Hepatocyte (in vitro differentiated cells): ENCODE data around the gene EMC1. TPM values are rescaled to one million over a fixed set of nuclear protein-coding genes. Genes with fewer than 3 reads are reported as not detected.
"Not testable (repeated sequence)": the region's sequence is repeated elsewhere in the genome, so short reads cannot be mapped to it uniquely, and the experiment has no call there.

Experiments used
- DNase-seq: peaks from one replicate; pipeline ENCODE4 v3.0.0-alpha.2; 2016; ENCODE audit warnings: low spot score
- H2AFZ ChIP-seq: fragments of 200-600 bp; sonication (generic); 2 replicates; pipeline ENCODE4 v1.6.0; 2016; ENCODE audit warnings: antibody characterized with exemption, mild to moderate bottlenecking
- H3K27ac ChIP-seq: fragments of 200-600 bp; sonication (generic); 2 replicates; pipeline ENCODE4 v1.5.1; 2016; ENCODE audit warnings: mild to moderate bottlenecking
- H3K27me3 ChIP-seq: fragments of 200-600 bp; sonication (generic); 2 replicates; pipeline ENCODE4 v1.6.1; 2016
- H3K36me3 ChIP-seq: fragments of 200-600 bp; sonication (generic); replicated peaks from 2 replicates; pipeline ENCODE4 v1.5.1; 2016; ENCODE audit warnings: low read depth; ENCODE audit not compliant: insufficient read depth
- H3K4me1 ChIP-seq: fragments of 200-600 bp; sonication (generic); 2 replicates; pipeline ENCODE4 v1.5.1; 2016; ENCODE audit warnings: mild to moderate bottlenecking, moderate library complexity; ENCODE audit not compliant: insufficient read depth
- H3K4me2 ChIP-seq: fragments of 200-600 bp; sonication (generic); 2 replicates; pipeline ENCODE4 v1.6.0; 2016
- H3K4me3 ChIP-seq: fragments of 200-600 bp; sonication (generic); 2 replicates; pipeline ENCODE4 v1.5.1; 2016; ENCODE audit warnings: mild to moderate bottlenecking
- H3K79me2 ChIP-seq: fragments of 200-600 bp; sonication (generic); 2 replicates; pipeline ENCODE4 v1.6.0; 2017; ENCODE audit warnings: mild to moderate bottlenecking
- H3K9me2 ChIP-seq: fragments of 200-600 bp; sonication (generic); replicated peaks from 2 replicates; pipeline ENCODE4 v1.6.0; 2017; ENCODE audit warnings: mild to moderate bottlenecking; ENCODE audit not compliant: insufficient read depth
- H3K9me3 ChIP-seq: fragments of 200-600 bp; sonication (generic); 2 replicates; pipeline ENCODE4 v1.5.1; 2016; ENCODE audit warnings: low read depth, mild to moderate bottlenecking
- H4K20me1 ChIP-seq: fragments of 200-600 bp; sonication (generic); 2 replicates; pipeline ENCODE4 v1.6.0; 2016; ENCODE audit warnings: mild to moderate bottlenecking; ENCODE audit not compliant: insufficient read depth, poor library complexity, severe bottlenecking
- EZH2 ChIP-seq: fragments of 200-600 bp; sonication (generic); IDR thresholded peaks from 2 replicates; pipeline ENCODE4 v1.6.1; 2016; ENCODE audit warnings: antibody characterized with exemption, mild to moderate bottlenecking, borderline replicate concordance
- EZH2phosphoT487 ChIP-seq: fragments of 200-600 bp; sonication (generic); IDR thresholded peaks from one replicate; pipeline ENCODE4 v1.6.1; 2018; ENCODE audit warnings: antibody characterized with exemption, mild to moderate bottlenecking, low read depth, moderate library complexity; ENCODE audit not compliant: unreplicated experiment, severe bottlenecking
- WGBS: methylation state at CpG from one replicate; pipeline ENCODE4 v1.1.6; 2016; ENCODE audit warnings: low lambda C conversion rate; ENCODE audit errors: missing lambda C conversion rate; 5-methylcytosine and 5-hydroxymethylcytosine counted together
- polyA plus RNA-seq: library from polyadenylated mRNA; unstranded; fragments of >200 nt; fragmentation: Nextera tagmentation; extraction: Ambion mirVana; gene quantifications from 2 replicates; pipeline ENCODE4 v1.2.1, GENCODE V29; 2016
- total RNA-seq: library from RNA; depleted of rRNA; stranded (reverse); fragments of >200 nt; gene quantifications from 2 replicates; pipeline ENCODE4 v1.2.3, GENCODE V29; 2014
- TF ChIP-seq, protein P1 (sequence below): fragments of 200-600 bp; sonication (generic); IDR thresholded peaks from 2 replicates; pipeline ENCODE4 v1.5.1; 2016; ENCODE audit warnings: antibody characterized with exemption, mild to moderate bottlenecking; ENCODE audit not compliant: poor library complexity

Gene EMC1
- total and polyA plus RNA-seq, 2 experiments from 2014 or later: 33.2 to 35.8 TPM

DNA sequence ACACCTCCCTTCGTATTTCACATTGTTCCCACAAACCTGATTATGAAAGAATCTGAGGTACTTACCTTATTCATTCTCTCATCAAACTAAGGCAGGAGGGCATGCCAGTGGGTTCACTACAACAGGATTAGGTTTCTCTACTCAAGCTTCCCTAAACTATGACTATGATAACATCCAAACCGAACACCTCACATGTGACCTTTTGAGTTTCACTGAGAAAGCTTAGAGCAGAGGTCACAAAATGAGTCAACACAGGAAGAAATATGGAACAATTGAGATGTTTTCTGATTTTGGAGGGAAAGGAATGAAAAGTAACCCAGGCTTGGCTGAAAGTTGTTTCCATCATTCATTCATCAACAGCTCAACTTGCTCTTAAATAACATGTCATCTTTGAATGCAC lies 65.3 kb downstream of the EMC1 start:
- Histone ChIP-seq H3K9me2 (no peaks in the 10 kb centered on the region), H3K4me3 (no peak overlapping the region), H3K4me2 (no peak overlapping the region), H3K36me3 (no peaks in the 10 kb centered on the region), H3K27me3 (no peaks in the 10 kb centered on the region), H3K4me1 (no peaks in the 10 kb centered on the region), H2AFZ (no peak overlapping the region), H3K9me3 (no peaks in the 10 kb centered on the region), H4K20me1 (peaks cover 15% of the 10 kb centered on the region), H3K27ac (no peak overlapping the region), H3K79me2 (peaks cover 39% of the 10 kb centered on the region)
- no peak for DNase-seq
- WGBS: 91% methylated on average over 2 of the region's 2 CpGs
- TF ChIP-seq EZH2 (no peak), EZH2phosphoT487 (no peak)
- TF ChIP-seq, protein P1, sequence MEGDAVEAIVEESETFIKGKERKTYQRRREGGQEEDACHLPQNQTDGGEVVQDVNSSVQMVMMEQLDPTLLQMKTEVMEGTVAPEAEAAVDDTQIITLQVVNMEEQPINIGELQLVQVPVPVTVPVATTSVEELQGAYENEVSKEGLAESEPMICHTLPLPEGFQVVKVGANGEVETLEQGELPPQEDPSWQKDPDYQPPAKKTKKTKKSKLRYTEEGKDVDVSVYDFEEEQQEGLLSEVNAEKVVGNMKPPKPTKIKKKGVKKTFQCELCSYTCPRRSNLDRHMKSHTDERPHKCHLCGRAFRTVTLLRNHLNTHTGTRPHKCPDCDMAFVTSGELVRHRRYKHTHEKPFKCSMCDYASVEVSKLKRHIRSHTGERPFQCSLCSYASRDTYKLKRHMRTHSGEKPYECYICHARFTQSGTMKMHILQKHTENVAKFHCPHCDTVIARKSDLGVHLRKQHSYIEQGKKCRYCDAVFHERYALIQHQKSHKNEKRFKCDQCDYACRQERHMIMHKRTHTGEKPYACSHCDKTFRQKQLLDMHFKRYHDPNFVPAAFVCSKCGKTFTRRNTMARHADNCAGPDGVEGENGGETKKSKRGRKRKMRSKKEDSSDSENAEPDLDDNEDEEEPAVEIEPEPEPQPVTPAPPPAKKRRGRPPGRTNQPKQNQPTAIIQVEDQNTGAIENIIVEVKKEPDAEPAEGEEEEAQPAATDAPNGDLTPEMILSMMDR: no peak

DNA sequence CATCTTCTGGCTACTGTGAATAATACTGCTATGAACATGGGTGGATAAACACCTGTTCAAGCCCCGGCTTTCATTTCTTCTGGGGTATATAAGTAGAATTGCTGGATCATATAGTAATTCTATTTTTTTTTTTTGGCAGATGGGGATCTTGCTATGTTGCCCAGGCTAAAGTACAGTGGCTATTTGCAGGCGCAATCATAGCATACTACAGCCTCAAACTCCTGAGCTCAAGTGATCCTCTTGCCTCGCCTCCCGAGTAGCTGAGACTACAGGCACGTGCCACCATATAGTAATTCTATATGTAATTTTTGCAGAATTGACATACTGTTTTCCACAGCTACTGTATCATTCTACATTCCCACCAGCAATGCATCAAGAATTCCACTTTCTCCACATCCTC lies 69.1 kb downstream of the EMC1 start:
- Histone ChIP-seq H3K4me1 (peaks cover 8% of the 10 kb centered on the region), H3K9me2 (no peaks in the 10 kb centered on the region), H3K36me3 (peaks cover under 1% of the 10 kb centered on the region), H2AFZ (no peak overlapping the region), H4K20me1 (no peaks in the 10 kb centered on the region), H3K4me3 (no peak overlapping the region), H3K4me2 (no peak overlapping the region), H3K79me2 (peaks cover 16% of the 10 kb centered on the region), H3K27ac (no peak overlapping the region), H3K9me3 (no peaks in the 10 kb centered on the region), H3K27me3 (no peaks in the 10 kb centered on the region)
- no peak for TF ChIP-seq EZH2
- TF ChIP-seq, protein P1: no peak
- TF ChIP-seq EZH2phosphoT487: no peak
- DNase-seq: no peak
- WGBS: 94% methylated on average over 5 of the region's 5 CpGs

DNA sequence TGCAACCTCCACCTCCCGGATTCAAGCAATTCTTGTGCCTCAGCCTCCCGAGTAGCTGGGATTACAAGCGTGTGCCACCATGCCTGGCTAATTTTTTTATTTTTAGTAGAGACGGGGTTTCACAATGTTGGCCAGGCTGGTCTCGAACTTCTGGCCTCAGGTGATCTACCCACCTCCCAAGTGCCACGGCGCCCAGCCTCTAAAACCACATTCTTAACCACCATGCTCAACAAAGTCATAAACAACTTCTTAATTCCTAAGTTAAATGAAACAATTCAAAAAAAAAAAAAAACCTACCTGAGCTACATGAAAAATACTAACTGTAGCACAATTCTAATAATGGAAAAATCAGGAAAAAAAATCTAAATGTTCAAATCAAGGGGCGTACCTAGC lies 71.1 kb downstream of the EMC1 start:
- H3K27ac ChIP-seq, H4K20me1 ChIP-seq: not testable (repeated sequence)
- WGBS: 90% methylated on average over 8 of the region's 8 CpGs

DNA sequence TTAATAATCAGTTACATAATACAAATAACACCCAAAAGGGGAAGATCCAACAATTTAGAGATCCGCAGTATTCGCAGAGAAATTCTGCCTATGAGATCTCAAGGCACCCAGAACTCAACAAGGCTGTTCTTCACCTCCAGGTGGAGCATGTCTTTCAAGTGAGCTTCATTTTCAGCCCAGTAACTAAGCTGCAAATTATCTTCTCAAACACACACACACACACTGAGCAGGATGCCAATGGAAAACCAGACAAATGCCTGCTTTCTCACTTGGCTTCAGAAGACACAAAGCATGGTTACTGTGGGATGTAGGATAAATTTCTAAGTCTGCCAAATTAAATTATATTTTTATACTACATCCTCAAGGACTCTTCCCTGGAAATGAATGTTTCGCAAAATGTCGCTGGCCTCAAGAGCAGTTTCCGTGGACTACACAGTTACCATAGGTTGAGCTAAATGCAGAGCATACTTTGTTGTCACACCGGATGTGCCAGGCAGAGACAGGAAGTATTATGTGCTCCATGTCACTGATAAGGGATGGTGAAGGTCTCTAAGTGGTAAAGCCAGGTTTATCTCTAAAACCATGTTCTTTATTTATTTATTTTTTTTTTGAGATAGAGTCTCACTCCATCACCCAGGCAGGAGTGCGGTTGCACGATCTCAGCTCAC lies 71.6 kb downstream of the EMC1 start:
- peaks cover 3% of the 10 kb centered on the region for H3K36me3 ChIP-seq

More for the DNA sequence above, 71.1 kb downstream of the EMC1 start:
- H2AFZ ChIP-seq, DNase-seq, H3K27me3 ChIP-seq, H3K4me2 ChIP-seq, H3K4me1 ChIP-seq, H3K36me3 ChIP-seq, H3K9me3 ChIP-seq, H3K9me2 ChIP-seq, H3K4me3 ChIP-seq: not testable (repeated sequence)
- H3K79me2 ChIP-seq: peaks cover 18% of the 10 kb centered on the region

More for the DNA sequence above, 71.6 kb downstream of the EMC1 start:
- Histone ChIP-seq H3K9me3 (no peaks in the 10 kb centered on the region), H3K27me3 (no peaks in the 10 kb centered on the region), H3K79me2 (peaks cover 19% of the 10 kb centered on the region), H3K9me2 (no peaks in the 10 kb centered on the region), H4K20me1 (no peaks in the 10 kb centered on the region), H3K27ac (peak overlapping the region; percentile 54), H3K4me3 (no peak overlapping the region), H3K4me1 (peaks cover 8% of the 10 kb centered on the region), H2AFZ (no peak overlapping the region), H3K4me2 (no peak overlapping the region)
- TF ChIP-seq, protein P1: peak; percentile 55
- no peak for TF ChIP-seq EZH2phosphoT487
- TF ChIP-seq EZH2: no peak
- 82% methylated on average over 8 of the region's 8 CpGs for WGBS
- DNase-seq: peak; percentile 63
